Muscle layer of duodenum (tissue), 2 donors: ENCODE measurements around the gene SLC25A23.

ENCODE experiments used
- H3K27ac ChIP-seq: one replicate; pipeline ENCODE4 v1.7.0; 2013; ENCODE audit warnings: mild to moderate bottlenecking, low read length
- H3K27me3 ChIP-seq: one replicate; pipeline ENCODE4 v1.7.0; 2013; ENCODE audit warnings: low read depth, mild to moderate bottlenecking, control low read depth, low read length
- H3K36me3 ChIP-seq, 2 donors: one replicate each; pipeline ENCODE4 v1.7.0; 2013; ENCODE audit warnings: low read length in 2 of 2, control low read depth in 1 of 2, mild to moderate bottlenecking in 1 of 2; ENCODE audit not compliant: insufficient read depth in 2 of 2, control insufficient read depth in 1 of 2
- H3K4me1 ChIP-seq, 2 donors: one replicate each; pipeline ENCODE4 v1.7.0; 2013; ENCODE audit warnings: low read length in 2 of 2, mild to moderate bottlenecking in 2 of 2, control low read depth in 1 of 2, moderate library complexity in 1 of 2; ENCODE audit not compliant: insufficient read depth in 2 of 2, control insufficient read depth in 1 of 2
- H3K4me3 ChIP-seq, 2 donors: one replicate each; pipeline ENCODE4 v1.7.0; 2013; ENCODE audit warnings: low read length in 2 of 2, low read depth in 1 of 2, mild to moderate bottlenecking in 1 of 2
- H3K9me3 ChIP-seq, 2 donors: one replicate each; pipeline ENCODE4 v1.7.0; 2013; ENCODE audit warnings: low read length in 2 of 2, control low read depth in 1 of 2, mild to moderate bottlenecking in 1 of 2; ENCODE audit not compliant: control insufficient read depth in 1 of 2
- donor health status: healthy.

The SLC25A23 gene

GRCh38 chr19:6418562-6418932 is 41.0 kb downstream of the SLC25A23 start:
- Histone ChIP-seq H3K27me3 (no peaks in the 10 kb centered on the region), H3K4me3 (no peak overlapping the region), H3K27ac (no peak overlapping the region), H3K9me3 (no peaks in the 10 kb centered on the region), H3K4me1 (peaks cover 10 to 26% of the 10 kb centered on the region in 2 donors), H3K36me3 (peaks cover 37 to 79% of the 10 kb centered on the region in 2 donors)

- H3K36me3 ChIP-seq: peaks cover 37 to 79% of the 10 kb centered on the region in 2 donors
- H3K27ac ChIP-seq: no peak overlapping the region
Measured at GRCh38 chr19:6417713-6418561, 41.7 kb downstream of the SLC25A23 start.

GRCh38 chr19:6416658-6417405 is 42.8 kb downstream of the SLC25A23 start:
- peaks cover 37 to 78% of the 10 kb centered on the region in 2 donors for H3K36me3 ChIP-seq
- H3K4me3 ChIP-seq: no peak overlapping the region
- no peaks in the 10 kb centered on the region for H3K27me3 ChIP-seq
- H3K9me3 ChIP-seq: no peaks in the 10 kb centered on the region
- H3K27ac ChIP-seq: no peak overlapping the region
- H3K4me1 ChIP-seq: peaks cover 0 to 16% of the 10 kb centered on the region in 2 donors

More at GRCh38 chr19:6417713-6418561, 41.7 kb downstream of the SLC25A23 start:
- H3K4me1 ChIP-seq: peaks cover 6 to 20% of the 10 kb centered on the region in 2 donors
- H3K9me3 ChIP-seq: no peaks in the 10 kb centered on the region
- H3K27me3 ChIP-seq: no peaks in the 10 kb centered on the region
- no peak overlapping the region for H3K4me3 ChIP-seq

- Histone ChIP-seq H3K4me1 (peaks cover 0 to 6% of the 10 kb centered on the region in 2 donors), H3K27ac (no peak overlapping the region), H3K27me3 (no peaks in the 10 kb centered on the region), H3K9me3 (no peaks in the 10 kb centered on the region), H3K4me3 (no peak overlapping the region), H3K36me3 (peaks cover 37 to 68% of the 10 kb centered on the region in 2 donors)
Measured at GRCh38 chr19:6415591-6416190, 43.9 kb downstream of the SLC25A23 start.

GRCh38 chr19:6414793-6415590 is 44.6 kb downstream of the SLC25A23 start:
- Histone ChIP-seq H3K27me3 (no peaks in the 10 kb centered on the region), H3K27ac (no peak overlapping the region), H3K4me3 (no peak overlapping the region), H3K4me1 (peaks cover 0 to 6% of the 10 kb centered on the region in 2 donors), H3K9me3 (no peaks in the 10 kb centered on the region), H3K36me3 (peaks cover 35 to 61% of the 10 kb centered on the region in 2 donors)

GRCh38 chr19:6413721-6414643 is 45.6 kb downstream of the SLC25A23 start:
- no peaks in the 10 kb centered on the region for H3K27me3 ChIP-seq
- H3K27ac ChIP-seq: no peak overlapping the region
- H3K4me3 ChIP-seq: no peak overlapping the region
- peaks cover 25 to 51% of the 10 kb centered on the region in 2 donors for H3K36me3 ChIP-seq
- peaks cover 0 to 6% of the 10 kb centered on the region in 2 donors for H3K4me1 ChIP-seq
- no peaks in the 10 kb centered on the region for H3K9me3 ChIP-seq

- Histone ChIP-seq H3K27ac (no peak overlapping the region), H3K4me3 (no peak overlapping the region), H3K9me3 (no peaks in the 10 kb centered on the region), H3K36me3 (peaks cover 20 to 44% of the 10 kb centered on the region in 2 donors), H3K27me3 (no peaks in the 10 kb centered on the region), H3K4me1 (peaks cover 0 to 6% of the 10 kb centered on the region in 2 donors)
Measured at GRCh38 chr19:6413291-6413690, 46.3 kb downstream of the SLC25A23 start.

GRCh38 chr19:6412447-6413091 is 47.0 kb downstream of the SLC25A23 start:
- Histone ChIP-seq H3K9me3 (no peaks in the 10 kb centered on the region), H3K27ac (no peak overlapping the region), H3K36me3 (peaks cover 14 to 37% of the 10 kb centered on the region in 2 donors), H3K4me3 (no peak overlapping the region), H3K27me3 (no peaks in the 10 kb centered on the region), H3K4me1 (peaks cover 0 to 6% of the 10 kb centered on the region in 2 donors)

GRCh38 chr19:6412061-6412446 is 47.5 kb downstream of the SLC25A23 start:
- Histone ChIP-seq H3K4me1 (peaks cover 0 to 6% of the 10 kb centered on the region in 2 donors), H3K9me3 (no peaks in the 10 kb centered on the region), H3K36me3 (peaks cover 9 to 32% of the 10 kb centered on the region in 2 donors), H3K27me3 (no peaks in the 10 kb centered on the region), H3K4me3 (no peak overlapping the region), H3K27ac (no peak overlapping the region)
